ENCODE results near the gene PATJ. TPM values are rescaled to one million over a fixed set of nuclear protein-coding genes. Genes with fewer than 3 reads are reported as not detected.
A peak's percentile ranks its signal among the peaks of the same experiment; 100 is the strongest.

The PATJ gene
- total RNA-seq, 1 experiment from 2014 or later = 40.0 TPM

GRCh38 chr1:62092110-62092509 lies 349.8 kb downstream of the PATJ start:
- in situ Hi-C loops (cut with HindIII; ENCODE audit: low pct_unique_long_range_greater_than_20kb, low sequenced_read_pairs) = no loop called here
- peak; percentile 23 for DNase-seq (ENCODE audit: low read depth)

GRCh38 chr1:62093261-62093660 lies 351.0 kb downstream of the PATJ start:
- in situ Hi-C loops (cut with HindIII; ENCODE audit: low pct_unique_long_range_greater_than_20kb, low sequenced_read_pairs) = no loop called here
- peak; percentile 58 for DNase-seq (ENCODE audit: low read depth)

- no peak for DNase-seq (ENCODE audit: low read depth)
- in situ Hi-C loops (cut with HindIII; ENCODE audit: low pct_unique_long_range_greater_than_20kb, low sequenced_read_pairs) = no loop called here
These were observed 355.2 kb downstream of the PATJ start for GRCh38 chr1:62097464-62097863.

- DNase-seq (ENCODE audit: low read depth) = no peak
- in situ Hi-C loops (cut with HindIII; ENCODE audit: low pct_unique_long_range_greater_than_20kb, low sequenced_read_pairs) = no loop called here
These were observed 358.2 kb downstream of the PATJ start for GRCh38 chr1:62100442-62100841.

- in situ Hi-C loops (cut with HindIII; ENCODE audit: low pct_unique_long_range_greater_than_20kb, low sequenced_read_pairs) = no loop called here
- DNase-seq (ENCODE audit: low read depth) = no peak
These were observed 361.6 kb downstream of the PATJ start for GRCh38 chr1:62103846-62104245.

GRCh38 chr1:62107923-62108322 lies 365.6 kb downstream of the PATJ start:
- in situ Hi-C loops (cut with HindIII; ENCODE audit: low pct_unique_long_range_greater_than_20kb, low sequenced_read_pairs) = no loop called here
- DNase-seq (ENCODE audit: low read depth) = no peak

- in situ Hi-C loops (cut with HindIII; ENCODE audit: low pct_unique_long_range_greater_than_20kb, low sequenced_read_pairs) = no loop called here
- DNase-seq (ENCODE audit: low read depth) = no peak
These were observed 366.8 kb downstream of the PATJ start for GRCh38 chr1:62109124-62109523.

GRCh38 chr1:62110198-62110817 lies 368.0 kb downstream of the PATJ start:
- in situ Hi-C loops (cut with HindIII; ENCODE audit: low pct_unique_long_range_greater_than_20kb, low sequenced_read_pairs) = no loop called here

GRCh38 chr1:62111084-62111483 lies 368.8 kb downstream of the PATJ start:
- DNase-seq (ENCODE audit: low read depth) = no peak
- in situ Hi-C loops (cut with HindIII; ENCODE audit: low pct_unique_long_range_greater_than_20kb, low sequenced_read_pairs) = no loop called here

More at GRCh38 chr1:62110198-62110817, 368.0 kb downstream of the PATJ start:
- DNase-seq (ENCODE audit: low read depth) = no peak

- in situ Hi-C loops (cut with HindIII; ENCODE audit: low pct_unique_long_range_greater_than_20kb, low sequenced_read_pairs) = no loop called here
- no peak for DNase-seq (ENCODE audit: low read depth)
These were observed 371.2 kb downstream of the PATJ start for GRCh38 chr1:62113507-62113906.

GRCh38 chr1:62117018-62117750 lies 374.9 kb downstream of the PATJ start:
- DNase-seq (ENCODE audit: low read depth) = no peak
- in situ Hi-C loops (cut with HindIII; ENCODE audit: low pct_unique_long_range_greater_than_20kb, low sequenced_read_pairs) = no loop called here

GRCh38 chr1:62126579-62127290 lies 384.5 kb downstream of the PATJ start:
- in situ Hi-C loops (cut with HindIII; ENCODE audit: low pct_unique_long_range_greater_than_20kb, low sequenced_read_pairs) = no loop called here
- DNase-seq (ENCODE audit: low read depth) = no peak

- in situ Hi-C loops (cut with HindIII; ENCODE audit: low pct_unique_long_range_greater_than_20kb, low sequenced_read_pairs) = no loop called here
- no peak for DNase-seq (ENCODE audit: low read depth)
These were observed 386.5 kb downstream of the PATJ start for GRCh38 chr1:62128745-62129144.

- in situ Hi-C loops (cut with HindIII; ENCODE audit: low pct_unique_long_range_greater_than_20kb, low sequenced_read_pairs) = no loop called here
- DNase-seq (ENCODE audit: low read depth) = peak; percentile 38
These were observed 388.9 kb downstream of the PATJ start for GRCh38 chr1:62131093-62131725.

GRCh38 chr1:62138029-62138428 lies 395.7 kb downstream of the PATJ start:
- in situ Hi-C loops (cut with HindIII; ENCODE audit: low pct_unique_long_range_greater_than_20kb, low sequenced_read_pairs) = no loop called here
- DNase-seq (ENCODE audit: low read depth) = no peak

- DNase-seq (ENCODE audit: low read depth) = no peak
- in situ Hi-C loops (cut with HindIII; ENCODE audit: low pct_unique_long_range_greater_than_20kb, low sequenced_read_pairs) = no loop called here
These were observed 397.1 kb downstream of the PATJ start for GRCh38 chr1:62139410-62139809.

GRCh38 chr1:62140666-62141065 lies 398.4 kb downstream of the PATJ start:
- no peak for DNase-seq (ENCODE audit: low read depth)
- in situ Hi-C loops (cut with HindIII; ENCODE audit: low pct_unique_long_range_greater_than_20kb, low sequenced_read_pairs) = no loop called here

- DNase-seq (ENCODE audit: low read depth) = no peak
- in situ Hi-C loops (cut with HindIII; ENCODE audit: low pct_unique_long_range_greater_than_20kb, low sequenced_read_pairs) = no loop called here
These were observed 400.2 kb downstream of the PATJ start for GRCh38 chr1:62142496-62142895.

- peak; percentile 30 for DNase-seq (ENCODE audit: low read depth)
- in situ Hi-C loops (cut with HindIII; ENCODE audit: low pct_unique_long_range_greater_than_20kb, low sequenced_read_pairs) = no loop called here
These were observed 402.1 kb downstream of the PATJ start for GRCh38 chr1:62144238-62144831.

All from Caki2 (cell line).